Vagina (tissue), 2 donors: ENCODE results near the gene JAKMIP3.

ENCODE experiments used
- CTCF ChIP-seq, 3 experiments: fragments of 450-650 bp in 2 of 3; fragments of 200-600 bp in 1 of 3; sonication (generic) in 1 of 3; IDR thresholded peaks; one replicate each; pipeline ENCODE4 v1.5.1; 2017 to 2019; ENCODE audit warnings: antibody characterized with exemption in 3 of 3, mild to moderate bottlenecking in 2 of 3, moderate library complexity in 2 of 3
- POLR2A ChIP-seq, 2 donors: fragments of 450-650 bp; IDR thresholded peaks; one replicate each; pipeline ENCODE4 v1.6.1; 2017; ENCODE audit warnings: antibody characterized with exemption in 2 of 2, mild to moderate bottlenecking in 2 of 2, moderate library complexity in 2 of 2

- TF ChIP-seq POLR2A (IDR thresholded peaks at IDR 0.05) (no peak), CTCF (IDR thresholded peaks at IDR 0.05) (no peak)
These were observed 842 bp upstream of the JAKMIP3 start for GRCh38 chr10:132064771-132065437.
